CD14-positive monocyte (primary cell): ENCODE measurements around the gene SP5. TPM values are rescaled to one million over a fixed set of nuclear protein-coding genes. Genes with fewer than 3 reads are reported as not detected.

Experiments
- DNase-seq, 3 donors: peaks; one replicate each; pipeline ENCODE4 v3.0.0-alpha.2; 2011 to 2022
- H2AFZ ChIP-seq: 2 replicates; pipeline ENCODE4 v1.6.0; 2012; ENCODE audit warnings: mild to moderate bottlenecking, low read depth, low read length, inconsistent platforms; ENCODE audit not compliant: insufficient read depth, poor library complexity, severe bottlenecking
- H3K27ac ChIP-seq, 2 donors: 1 replicate in 1 of 2; 2 replicates in 1 of 2; pipeline ENCODE4 v1.5.1; 2012 to 2013; ENCODE audit warnings: low read length in 2 of 2, control low read depth in 1 of 2, inconsistent platforms in 1 of 2, low read depth in 1 of 2, mild to moderate bottlenecking in 1 of 2
- H3K27me3 ChIP-seq, 2 donors: one replicate each; pipeline versions ENCODE4 v1.6.0 to v1.6.1; 2011 to 2013; ENCODE audit warnings: low read length in 2 of 2; ENCODE audit not compliant: control insufficient read depth in 2 of 2, insufficient read depth in 2 of 2
- H3K36me3 ChIP-seq, 2 donors: replicated peaks in 1 of 2; 1 replicate in 1 of 2; 2 replicates in 1 of 2; pipeline versions ENCODE4 v1.5.1 to v1.6.1; 2012 to 2013; ENCODE audit warnings: low read length in 2 of 2, control low read depth in 1 of 2, inconsistent platforms in 1 of 2, mild to moderate bottlenecking in 1 of 2; ENCODE audit not compliant: insufficient read depth in 2 of 2, control insufficient read depth in 1 of 2
- H3K4me1 ChIP-seq, 2 donors: 1 replicate in 1 of 2; 2 replicates in 1 of 2; pipeline versions ENCODE4 v1.5.1 to v1.6.1; 2012 to 2013; ENCODE audit warnings: low read length in 2 of 2, control low read depth in 1 of 2, inconsistent platforms in 1 of 2, mild to moderate bottlenecking in 1 of 2, moderate library complexity in 1 of 2; ENCODE audit not compliant: insufficient read depth in 2 of 2, control insufficient read depth in 1 of 2
- H3K4me2 ChIP-seq: replicated peaks from 2 replicates; pipeline ENCODE3; 2012; ENCODE audit warnings: low read length, moderate library complexity, mild to moderate bottlenecking; ENCODE audit not compliant: poor library complexity, severe bottlenecking; ENCODE audit errors: extremely low read depth
- H3K4me3 ChIP-seq, 3 experiments: fragments of 200-600 bp in 1 of 3; sonication (generic) in 1 of 3; replicated peaks in 1 of 3; 1 replicate in 2 of 3; 2 replicates in 1 of 3; pipeline ENCODE4 v1.5.1; 2011 to 2013; ENCODE audit warnings: low read length in 3 of 3, mild to moderate bottlenecking in 3 of 3, control low read depth in 2 of 3, low read depth in 2 of 3, inconsistent platforms in 1 of 3, moderate library complexity in 1 of 3
- H3K79me2 ChIP-seq: 2 replicates; pipeline ENCODE4 v1.6.0; 2012; ENCODE audit warnings: mild to moderate bottlenecking, control low read depth, inconsistent platforms, low read length, moderate library complexity; ENCODE audit not compliant: insufficient read depth
- H3K9ac ChIP-seq: 2 replicates; pipeline ENCODE4 v1.6.0; 2017; ENCODE audit warnings: low read length, mild to moderate bottlenecking; ENCODE audit not compliant: insufficient read depth, poor library complexity, severe bottlenecking
- H3K9me3 ChIP-seq, 2 donors: replicated peaks in 1 of 2; 1 replicate in 1 of 2; 2 replicates in 1 of 2; pipeline versions ENCODE4 v1.5.1 to v1.6.1; 2012 to 2013; ENCODE audit warnings: low read length in 2 of 2, control low read depth in 1 of 2; ENCODE audit not compliant: control insufficient read depth in 1 of 2, insufficient read depth in 1 of 2
- H4K20me1 ChIP-seq: 2 replicates; pipeline ENCODE4 v1.6.0; 2012; ENCODE audit warnings: mild to moderate bottlenecking, low read length, control low read depth, moderate library complexity; ENCODE audit not compliant: insufficient read depth
- H3K27ac Mint-ChIP-seq, 7 donors: one replicate each; pipeline ENCODE4 v1.8.0; 2020; ENCODE audit warnings: mild to moderate bottlenecking in 7 of 7, mixed read lengths in 7 of 7, moderate library complexity in 6 of 7, inconsistent platforms in 2 of 7
- H3K27me3 Mint-ChIP-seq, 3 donors: one replicate each; pipeline ENCODE4 v1.8.0; 2021 to 2022; ENCODE audit warnings: low read depth in 3 of 3, mild to moderate bottlenecking in 3 of 3, mixed read lengths in 3 of 3, moderate library complexity in 3 of 3, inconsistent platforms in 1 of 3
- H3K36me3 Mint-ChIP-seq, 2 donors: one replicate each; pipeline ENCODE4 v1.8.0; 2020; ENCODE audit warnings: mixed read lengths in 2 of 2, inconsistent platforms in 1 of 2, mild to moderate bottlenecking in 1 of 2
- H3K4me1 Mint-ChIP-seq: one replicate; pipeline ENCODE4 v1.8.0; 2020; ENCODE audit warnings: mild to moderate bottlenecking, mixed read lengths
- H3K4me3 Mint-ChIP-seq, 2 donors: one replicate each; pipeline ENCODE4 v1.8.0; 2020; ENCODE audit warnings: mild to moderate bottlenecking in 2 of 2, mixed read lengths in 2 of 2, moderate library complexity in 1 of 2
- H3K9me3 Mint-ChIP-seq, 7 donors: one replicate each; pipeline ENCODE4 v1.8.0; 2020 to 2022; ENCODE audit warnings: mixed read lengths in 7 of 7, mild to moderate bottlenecking in 6 of 7, moderate library complexity in 6 of 7, inconsistent platforms in 2 of 7
- WGBS: methylation state at CpG from one replicate; pipeline ENCODE4 v1.1.5; 2013; ENCODE audit warnings: missing lambda C conversion rate; ENCODE audit not compliant: insufficient coverage; 5-methylcytosine and 5-hydroxymethylcytosine counted together
- intact Hi-C, 2 donors: fragments of 100-400 bp; cut with micrococcal nuclease; formaldehyde crosslinking; loops; one replicate each; pipeline versions ENCODE4 v1.15.0 to v1.15.1; 2023
- polyA plus RNA-seq, 3 donors: library from polyadenylated mRNA; depleted of rRNA in 1 of 3; unstranded in 2 of 3; stranded (reverse) in 1 of 3; fragments of 300-500 nt in 2 of 3; fragments of >200 nt in 1 of 3; fragmentation: Illumina TruSeq in 2 of 3; gene quantifications; 1 replicate in 2 of 3; 2 replicates in 1 of 3; pipeline ENCODE4 v1.2.3, GENCODE V29; 2012 to 2021
- TF ChIP-seq, protein P1 (sequence below): fragments of 200-600 bp; IDR thresholded peaks from one replicate; pipeline ENCODE4 v1.8.0; 2022; ENCODE audit warnings: antibody characterized with exemption, mild to moderate bottlenecking

Gene SP5
- polyA plus RNA-seq, 3 donors: not detected

GRCh38 chr2:170737821-170738220, 22.7 kb downstream of the SP5 start:
- Mint-ChIP-seq H3K27ac (no peak overlapping the region), H3K27me3 (peaks cover 1 to 15% (median 11%) of the 10 kb centered on the region in 3 donors), H3K4me1 (peaks cover 20% of the 10 kb centered on the region), H3K4me3 (no peak overlapping the region), H3K36me3 (no peaks in the 10 kb centered on the region), H3K9me3 (peaks cover 0 to 2% (median 0%) of the 10 kb centered on the region in 7 donors)
- Histone ChIP-seq H3K27ac (no peak overlapping the region), H3K9ac (no peak overlapping the region), H2AFZ (no peak overlapping the region), H3K36me3 (no peaks in the 10 kb centered on the region), H3K27me3 (peaks cover 4 to 11% of the 10 kb centered on the region in 2 donors), H3K4me1 (peaks cover 14 to 18% of the 10 kb centered on the region in 2 donors), H3K4me2 (no peak overlapping the region), H3K79me2 (no peaks in the 10 kb centered on the region), H3K9me3 (peaks cover 0 to 2% of the 10 kb centered on the region in 2 donors), H4K20me1 (no peaks in the 10 kb centered on the region), H3K4me3 (no peak overlapping the region)
- intact Hi-C loops: no loop called here
- TF ChIP-seq, protein P1, sequence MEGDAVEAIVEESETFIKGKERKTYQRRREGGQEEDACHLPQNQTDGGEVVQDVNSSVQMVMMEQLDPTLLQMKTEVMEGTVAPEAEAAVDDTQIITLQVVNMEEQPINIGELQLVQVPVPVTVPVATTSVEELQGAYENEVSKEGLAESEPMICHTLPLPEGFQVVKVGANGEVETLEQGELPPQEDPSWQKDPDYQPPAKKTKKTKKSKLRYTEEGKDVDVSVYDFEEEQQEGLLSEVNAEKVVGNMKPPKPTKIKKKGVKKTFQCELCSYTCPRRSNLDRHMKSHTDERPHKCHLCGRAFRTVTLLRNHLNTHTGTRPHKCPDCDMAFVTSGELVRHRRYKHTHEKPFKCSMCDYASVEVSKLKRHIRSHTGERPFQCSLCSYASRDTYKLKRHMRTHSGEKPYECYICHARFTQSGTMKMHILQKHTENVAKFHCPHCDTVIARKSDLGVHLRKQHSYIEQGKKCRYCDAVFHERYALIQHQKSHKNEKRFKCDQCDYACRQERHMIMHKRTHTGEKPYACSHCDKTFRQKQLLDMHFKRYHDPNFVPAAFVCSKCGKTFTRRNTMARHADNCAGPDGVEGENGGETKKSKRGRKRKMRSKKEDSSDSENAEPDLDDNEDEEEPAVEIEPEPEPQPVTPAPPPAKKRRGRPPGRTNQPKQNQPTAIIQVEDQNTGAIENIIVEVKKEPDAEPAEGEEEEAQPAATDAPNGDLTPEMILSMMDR: no peak
- no peak for DNase-seq
- WGBS: 100% methylated on average over 2 of the region's 4 CpGs

DNA sequence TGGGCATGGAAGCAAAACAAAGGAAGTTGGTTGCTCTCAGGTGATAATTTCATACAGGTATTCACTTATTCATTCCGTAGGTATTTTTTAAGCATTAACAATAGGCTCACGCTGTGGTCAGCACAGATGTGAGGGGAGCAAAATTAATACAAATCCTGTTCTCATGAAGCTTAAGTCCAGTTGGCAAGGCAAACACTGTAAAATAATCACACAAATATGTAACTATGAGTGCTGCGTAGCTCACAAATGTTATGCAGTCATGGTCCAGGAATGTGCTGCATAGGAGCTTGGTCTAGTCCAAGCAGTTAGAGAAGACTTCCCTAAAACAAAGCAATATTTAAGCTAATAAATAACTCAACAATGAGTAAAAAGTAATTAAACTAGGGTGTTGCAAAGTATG, 23.9 kb downstream of the SP5 start:
- intact Hi-C loops: no loop called here
- Histone ChIP-seq H3K4me1 (peaks cover 20 to 27% of the 10 kb centered on the region in 2 donors), H3K36me3 (no peaks in the 10 kb centered on the region), H3K9ac (no peak overlapping the region), H3K9me3 (peaks cover 0 to 2% of the 10 kb centered on the region in 2 donors), H4K20me1 (no peaks in the 10 kb centered on the region), H2AFZ (no peak overlapping the region), H3K79me2 (no peaks in the 10 kb centered on the region), H3K4me2 (no peak overlapping the region), H3K27ac (no peak overlapping the region), H3K27me3 (peaks cover 0 to 4% of the 10 kb centered on the region in 2 donors), H3K4me3 (no peak overlapping the region)
- peaks cover 1 to 7% (median 5%) of the 10 kb centered on the region in 3 donors for H3K27me3 Mint-ChIP-seq
- H3K27ac Mint-ChIP-seq: no peak overlapping the region
- H3K9me3 Mint-ChIP-seq: peaks cover 0 to 2% (median 1%) of the 10 kb centered on the region in 7 donors
- H3K4me3 Mint-ChIP-seq: no peak overlapping the region
- no peaks in the 10 kb centered on the region for H3K36me3 Mint-ChIP-seq
- TF ChIP-seq, protein P1: no peak
- peaks cover 27% of the 10 kb centered on the region for H3K4me1 Mint-ChIP-seq
- DNase-seq: no peak
- WGBS: no CpG with 5 or more reads among the region's 3 CpGs
